PC-3 (cell line): Measurements from ENCODE around the gene MTA3. TPM values are rescaled to one million over a fixed set of nuclear protein-coding genes. Genes with fewer than 3 reads are reported as not detected.
A peak's percentile ranks its signal among the peaks of the same experiment; 100 is the strongest.

ENCODE experiments used
- ATAC-seq: fragments of 200-7000 bp; cut with Tn5 transposase; 2 replicates; pipeline ENCODE4 v1.9.1; 2020; ENCODE audit warnings: mild to moderate bottlenecking, moderate library complexity
- BruUV-seq: library from RNA; stranded (reverse); fragments of 400-500 nt; replicated peaks from 2 replicates; lab custom pipeline; 2021; lab: Mats Ljungman, UMichigan
- CTCF ChIA-PET: fragments of 300-600 bp; sonication (Branson Sonifier 250); formaldehyde crosslinking; loops from one replicate; lab custom pipeline; 2022; ENCODE audit warnings: antibody characterized with exemption; lab: Charles Lee
- POLR2A ChIA-PET: fragments of 300-600 bp; sonication (Branson Sonifier 250); formaldehyde crosslinking; loops from one replicate; lab custom pipeline; 2022; ENCODE audit warnings: antibody characterized with exemption; ENCODE audit not compliant: unreplicated experiment; lab: Charles Lee
- DNase-seq: peaks from one replicate; pipeline ENCODE4 v3.0.0-alpha.2; 2015
- H2AFZ ChIP-seq: fragments of 300-600 bp; sonication (generic); 2 replicates; pipeline ENCODE4 v1.6.0; 2016; ENCODE audit warnings: antibody characterized with exemption, low read length
- H3F3A ChIP-seq: fragments of 300-600 bp; sonication (generic); one replicate; pipeline ENCODE4 v1.6.0; 2017; ENCODE audit warnings: antibody characterized with exemption, low read length, control low read depth, mild to moderate bottlenecking; ENCODE audit not compliant: unreplicated experiment
- H3K27ac ChIP-seq: fragments of 300-600 bp; sonication (generic); 2 replicates; pipeline ENCODE4 v1.5.1; 2016; ENCODE audit warnings: mild to moderate bottlenecking, low read length
- H3K27me3 ChIP-seq: fragments of 300-600 bp; sonication (generic); 2 replicates; pipeline ENCODE4 v1.6.1; 2016; ENCODE audit warnings: low read length, mixed read lengths
- H3K36me3 ChIP-seq: fragments of 300-600 bp; sonication (generic); 2 replicates; pipeline ENCODE4 v1.6.1; 2016; ENCODE audit warnings: low read depth, mixed run types, low read length, mixed read lengths
- H3K4me1 ChIP-seq: fragments of 300-600 bp; sonication (generic); 2 replicates; pipeline ENCODE4 v1.5.1; 2016; ENCODE audit warnings: low read length; ENCODE audit not compliant: insufficient read depth
- H3K4me2 ChIP-seq: fragments of 300-600 bp; sonication (generic); 2 replicates; pipeline ENCODE4 v1.6.0; 2016; ENCODE audit warnings: low read length
- H3K4me3 ChIP-seq: fragments of 300-600 bp; sonication (generic); 2 replicates; pipeline ENCODE4 v1.5.1; 2016; ENCODE audit warnings: mild to moderate bottlenecking, low read length, mixed read lengths
- H3K79me2 ChIP-seq: fragments of 300-600 bp; sonication (generic); 2 replicates; pipeline ENCODE4 v1.6.1; 2017; ENCODE audit warnings: low read length, mixed read lengths
- H3K9ac ChIP-seq: fragments of 300-600 bp; sonication (generic); 2 replicates; pipeline ENCODE4 v1.6.0; 2016; ENCODE audit warnings: mild to moderate bottlenecking, low read length
- H3K9me2 ChIP-seq: fragments of 300-600 bp; sonication (generic); replicated peaks from 2 replicates; pipeline ENCODE4 v1.6.1; 2016; ENCODE audit warnings: mixed run types, low read length, mixed read lengths
- H3K9me3 ChIP-seq: fragments of 300-600 bp; sonication (generic); 2 replicates; pipeline ENCODE4 v1.6.1; 2016; ENCODE audit warnings: low read length, mixed read lengths
- H4K20me1 ChIP-seq: fragments of 300-600 bp; sonication (generic); 2 replicates; pipeline ENCODE4 v1.6.1; 2016; ENCODE audit warnings: low read length, mixed read lengths
- EZH2 ChIP-seq: fragments of 300-600 bp; sonication (generic); IDR thresholded peaks from one replicate; pipeline ENCODE4 v1.6.1; 2017; ENCODE audit warnings: antibody characterized with exemption, mild to moderate bottlenecking, low read length; ENCODE audit not compliant: unreplicated experiment
- EZH2phosphoT487 ChIP-seq: fragments of 300-600 bp; sonication (generic); IDR thresholded peaks from 2 replicates; pipeline ENCODE4 v1.6.1; 2018; ENCODE audit warnings: mild to moderate bottlenecking, antibody characterized with exemption, low read length, borderline replicate concordance
- intact Hi-C: fragments of 100-400 bp; cut with micrococcal nuclease; formaldehyde crosslinking; loops from 2 replicates; pipeline ENCODE4 v1.9.0; 2023
- total RNA-seq: library from RNA; depleted of rRNA; stranded (reverse); fragments of >200 nt; gene quantifications from 2 replicates; pipeline ENCODE4 v1.2.3, GENCODE V29; 2014
- TF ChIP-seq, protein P1 (sequence below): fragments of 300-600 bp; sonication (generic); conservative IDR thresholded peaks from 2 replicates; pipeline ENCODE4 v1.5.1; 2017; ENCODE audit warnings: antibody characterized with exemption, low read depth, mild to moderate bottlenecking, low read length

MTA3 gene
- total RNA-seq, 1 experiment from 2014 or later = 27.3 TPM

DNA sequence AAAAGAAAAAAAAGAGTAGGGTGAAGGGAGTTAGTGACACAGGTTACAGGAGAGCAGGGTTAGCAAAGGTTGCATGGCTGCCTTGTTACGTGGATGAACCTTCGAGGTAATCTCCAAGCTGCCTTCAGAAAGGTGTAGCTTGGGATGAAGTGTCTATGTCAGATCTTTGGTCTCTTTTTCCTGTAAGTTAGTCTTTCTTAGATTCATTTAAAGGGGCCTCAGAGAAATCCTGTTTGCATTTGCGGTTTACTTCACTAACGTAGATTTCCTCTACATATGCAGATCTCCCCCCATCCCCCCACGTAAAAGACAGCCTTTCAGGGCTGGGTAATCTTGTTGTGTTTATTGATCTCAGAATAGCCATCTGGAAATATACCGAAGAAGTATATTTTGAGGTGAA lies 83.7 kb downstream of the MTA3 start:
- no TSS peak for BruUV-seq
- Histone ChIP-seq H3K4me1 (no peaks in the 10 kb centered on the region), H2AFZ (no peak overlapping the region), H3K79me2 (no peaks in the 10 kb centered on the region), H4K20me1 (no peaks in the 10 kb centered on the region), H3K27me3 (no peaks in the 10 kb centered on the region), H3K36me3 (peaks cover 4% of the 10 kb centered on the region), H3K4me3 (no peak overlapping the region), H3F3A (no peaks in the 10 kb centered on the region), H3K4me2 (no peak overlapping the region), H3K27ac (no peak overlapping the region), H3K9ac (no peak overlapping the region), H3K9me3 (no peaks in the 10 kb centered on the region), H3K9me2 (no peaks in the 10 kb centered on the region)
- ChIA-PET CTCF (no interaction called here), POLR2A (no interaction called here)
- no peak for ATAC-seq
- DNase-seq = no peak
- TF ChIP-seq, protein P1, sequence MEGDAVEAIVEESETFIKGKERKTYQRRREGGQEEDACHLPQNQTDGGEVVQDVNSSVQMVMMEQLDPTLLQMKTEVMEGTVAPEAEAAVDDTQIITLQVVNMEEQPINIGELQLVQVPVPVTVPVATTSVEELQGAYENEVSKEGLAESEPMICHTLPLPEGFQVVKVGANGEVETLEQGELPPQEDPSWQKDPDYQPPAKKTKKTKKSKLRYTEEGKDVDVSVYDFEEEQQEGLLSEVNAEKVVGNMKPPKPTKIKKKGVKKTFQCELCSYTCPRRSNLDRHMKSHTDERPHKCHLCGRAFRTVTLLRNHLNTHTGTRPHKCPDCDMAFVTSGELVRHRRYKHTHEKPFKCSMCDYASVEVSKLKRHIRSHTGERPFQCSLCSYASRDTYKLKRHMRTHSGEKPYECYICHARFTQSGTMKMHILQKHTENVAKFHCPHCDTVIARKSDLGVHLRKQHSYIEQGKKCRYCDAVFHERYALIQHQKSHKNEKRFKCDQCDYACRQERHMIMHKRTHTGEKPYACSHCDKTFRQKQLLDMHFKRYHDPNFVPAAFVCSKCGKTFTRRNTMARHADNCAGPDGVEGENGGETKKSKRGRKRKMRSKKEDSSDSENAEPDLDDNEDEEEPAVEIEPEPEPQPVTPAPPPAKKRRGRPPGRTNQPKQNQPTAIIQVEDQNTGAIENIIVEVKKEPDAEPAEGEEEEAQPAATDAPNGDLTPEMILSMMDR = no peak
- TF ChIP-seq EZH2phosphoT487 (no peak), EZH2 (no peak)
- intact Hi-C loops = no loop called here

GRCh38 chr2:42653039-42653438 lies 84.6 kb downstream of the MTA3 start:
- intact Hi-C loops = no loop called here
- H2AFZ ChIP-seq = no peak overlapping the region
- no TSS peak for BruUV-seq
- no peaks in the 10 kb centered on the region for H3K4me1 ChIP-seq
- ChIA-PET CTCF (interaction anchor here (0.6 kb wide), 1 partner anchor 10 kb away, joined by 3 read pairs; no protein-coding TSS in a partner anchor), POLR2A (no interaction called here)
- H3K4me2 ChIP-seq = no peak overlapping the region
- no peaks in the 10 kb centered on the region for H3K9me3 ChIP-seq
- no peak for ATAC-seq
- peaks cover 4% of the 10 kb centered on the region for H3K36me3 ChIP-seq
- no peaks in the 10 kb centered on the region for H4K20me1 ChIP-seq
- TF ChIP-seq EZH2 (no peak), EZH2phosphoT487 (no peak)
- TF ChIP-seq, protein P1 = no peak
- H3K9ac ChIP-seq = no peak overlapping the region
- no peak overlapping the region for H3K4me3 ChIP-seq
- H3K27me3 ChIP-seq = no peaks in the 10 kb centered on the region
- no peaks in the 10 kb centered on the region for H3F3A ChIP-seq
- no peaks in the 10 kb centered on the region for H3K79me2 ChIP-seq
- no peak overlapping the region for H3K27ac ChIP-seq
- no peak for DNase-seq
- no peaks in the 10 kb centered on the region for H3K9me2 ChIP-seq

DNA sequence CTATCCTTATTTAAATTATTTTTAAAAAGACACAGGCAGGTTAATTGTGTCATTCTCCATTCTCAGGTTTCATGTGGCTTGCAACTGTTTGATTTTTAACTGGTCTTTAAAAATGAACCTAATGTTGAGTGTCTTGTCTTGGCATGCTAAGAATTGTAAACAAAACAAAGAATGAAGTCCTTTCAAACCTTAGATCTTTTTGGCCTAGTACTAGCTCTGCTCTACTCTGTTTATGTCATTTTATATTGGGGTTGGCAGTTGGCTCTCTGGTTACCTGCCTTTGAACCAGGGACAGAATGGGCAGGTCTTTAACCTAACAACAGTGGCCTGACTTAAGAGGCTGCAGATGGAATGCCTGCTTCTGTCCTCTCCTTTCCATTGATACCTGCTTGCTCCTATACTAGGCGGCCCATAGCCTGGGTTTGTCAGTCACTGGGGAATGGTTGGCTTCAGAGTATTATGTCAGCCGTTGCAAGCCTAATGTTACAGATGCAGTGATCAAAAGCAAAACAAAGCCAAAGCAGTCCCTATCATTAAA lies 85.5 kb downstream of the MTA3 start:
- no peak overlapping the region for H3K9ac ChIP-seq

More for the DNA sequence above, 85.5 kb downstream of the MTA3 start:
- ATAC-seq = peak; percentile 37
- intact Hi-C loops = no loop called here
- Histone ChIP-seq H3K79me2 (no peaks in the 10 kb centered on the region), H3K27me3 (no peaks in the 10 kb centered on the region), H3K4me3 (no peak overlapping the region), H3K9me2 (no peaks in the 10 kb centered on the region), H3K27ac (no peak overlapping the region), H3K9me3 (no peaks in the 10 kb centered on the region), H3K4me2 (no peak overlapping the region), H4K20me1 (no peaks in the 10 kb centered on the region), H3F3A (no peaks in the 10 kb centered on the region), H3K36me3 (peaks cover 4% of the 10 kb centered on the region), H2AFZ (no peak overlapping the region), H3K4me1 (no peaks in the 10 kb centered on the region)
- CTCF ChIA-PET = no interaction called here
- POLR2A ChIA-PET = no interaction called here
- BruUV-seq = no TSS peak
- no peak for DNase-seq
- TF ChIP-seq, protein P1 = no peak
- TF ChIP-seq EZH2 (no peak), EZH2phosphoT487 (no peak)
